Psoas muscle (tissue), 8 donors: Measurements from ENCODE around the gene HYAL4. TPM values are rescaled to one million over a fixed set of nuclear protein-coding genes. Genes with fewer than 3 reads are reported as not detected.
"Not testable (repeated sequence)": the region's sequence is repeated elsewhere in the genome, so short reads cannot be mapped to it uniquely, and the experiment has no call there.

Source experiments
- ATAC-seq, 4 donors: fragments of 200-7000 bp; cut with Tn5 transposase; one replicate each; pipeline ENCODE4 v1.9.1; 2020; ENCODE audit warnings: moderate library complexity in 3 of 4, mild to moderate bottlenecking in 2 of 4
- DNase-seq, 2 donors: peaks; one replicate each; pipeline ENCODE4 v3.0.0-alpha.2; 2020
- H3K27ac ChIP-seq: fragments of 200-600 bp; one replicate; pipeline ENCODE4 v1.8.0; 2022
- H3K27me3 ChIP-seq, 3 donors: fragments of 200-600 bp in 1 of 3; one replicate each; pipeline versions ENCODE4 v1.6.1 to v1.8.0; 2013 to 2022; ENCODE audit warnings: low read length in 2 of 3, mild to moderate bottlenecking in 2 of 3, moderate library complexity in 1 of 3; ENCODE audit not compliant: insufficient read depth in 3 of 3
- H3K36me3 ChIP-seq, 2 donors: fragments of 200-600 bp in 1 of 2; one replicate each; pipeline versions ENCODE4 v1.6.1 to v1.8.0; 2013 to 2022; ENCODE audit warnings: low read depth in 1 of 2, mild to moderate bottlenecking in 1 of 2, moderate library complexity in 1 of 2; ENCODE audit not compliant: insufficient read depth in 1 of 2
- H3K4me1 ChIP-seq: fragments of 200-600 bp; one replicate; pipeline ENCODE4 v1.8.0; 2022
- H3K4me3 ChIP-seq: fragments of 200-600 bp; one replicate; pipeline ENCODE4 v1.8.0; 2022; ENCODE audit warnings: mild to moderate bottlenecking
- H3K9me3 ChIP-seq: fragments of 200-600 bp; one replicate; pipeline ENCODE4 v1.8.0; 2022
- WGBS, 3 donors: extraction: QIAGEN DNeasy Blood & Tissue Kit; methylation state at CpG; one replicate each; pipeline versions ENCODE4 v1.1.6 to v1.1.7; 2013; 5-methylcytosine and 5-hydroxymethylcytosine counted together
- intact Hi-C, 2 donors: fragments of 100-400 bp; cut with DNase I; formaldehyde crosslinking; loops; one replicate each; pipeline versions ENCODE4 v1.11.0 to v1.14.2; 2022
- polyA plus RNA-seq, 3 donors: library from polyadenylated mRNA; stranded (reverse); fragments of 200-250 nt; gene quantifications; one replicate each; pipeline ENCODE4 v1.2.3, GENCODE V29; 2013
- total RNA-seq, 4 donors: library from RNA; stranded (reverse); fragmentation: NEBNext Ultra II Directional in 2 of 4; extraction: Animal tissue kit (Norgen Biotek cat#: 25700) in 2 of 4; gene quantifications; one replicate each; pipeline versions ENCODE4 v1.2.1 to v1.2.4, GENCODE V29; 2021 to 2023
- TF ChIP-seq, protein P1 (sequence below): fragments of 200-600 bp; IDR thresholded peaks from one replicate; pipeline ENCODE4 v1.8.0; 2022; ENCODE audit warnings: antibody characterized with exemption
- donor health status: healthy with polysubstance abuse.
- donor health status: DM: no; HTN: no; CAD: no; lungs with moderate emphysema.
- donor health status: Bipolar disorder and iron deficiency.
- donor health status: healthy.
- donor health status: DM: yes; HTN: yes; CAD: no.
- donor health status: DM: no; HTN: no; CAD: no.
- donor health status: DM: no; HTN: no; CAD: no.
- donor health status: DM: yes; HTN: yes; CAD: no.

The HYAL4 gene
- total and polyA plus RNA-seq, 7 donors, result 0.13 to 3.2 (median 1.9) TPM; not detected in 1

- intact Hi-C loops, result no loop called here
- ATAC-seq, result no peak
- Histone ChIP-seq H3K27ac (no peak overlapping the region), H3K4me3 (no peak overlapping the region), H3K27me3 (no peaks in the 10 kb centered on the region), H3K36me3 (no peaks in the 10 kb centered on the region), H3K4me1 (no peaks in the 10 kb centered on the region), H3K9me3 (no peaks in the 10 kb centered on the region)
- no peak for DNase-seq
- TF ChIP-seq, protein P1, sequence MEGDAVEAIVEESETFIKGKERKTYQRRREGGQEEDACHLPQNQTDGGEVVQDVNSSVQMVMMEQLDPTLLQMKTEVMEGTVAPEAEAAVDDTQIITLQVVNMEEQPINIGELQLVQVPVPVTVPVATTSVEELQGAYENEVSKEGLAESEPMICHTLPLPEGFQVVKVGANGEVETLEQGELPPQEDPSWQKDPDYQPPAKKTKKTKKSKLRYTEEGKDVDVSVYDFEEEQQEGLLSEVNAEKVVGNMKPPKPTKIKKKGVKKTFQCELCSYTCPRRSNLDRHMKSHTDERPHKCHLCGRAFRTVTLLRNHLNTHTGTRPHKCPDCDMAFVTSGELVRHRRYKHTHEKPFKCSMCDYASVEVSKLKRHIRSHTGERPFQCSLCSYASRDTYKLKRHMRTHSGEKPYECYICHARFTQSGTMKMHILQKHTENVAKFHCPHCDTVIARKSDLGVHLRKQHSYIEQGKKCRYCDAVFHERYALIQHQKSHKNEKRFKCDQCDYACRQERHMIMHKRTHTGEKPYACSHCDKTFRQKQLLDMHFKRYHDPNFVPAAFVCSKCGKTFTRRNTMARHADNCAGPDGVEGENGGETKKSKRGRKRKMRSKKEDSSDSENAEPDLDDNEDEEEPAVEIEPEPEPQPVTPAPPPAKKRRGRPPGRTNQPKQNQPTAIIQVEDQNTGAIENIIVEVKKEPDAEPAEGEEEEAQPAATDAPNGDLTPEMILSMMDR, result no peak
- 83 to 91% (median 88%) methylated on average over 3 of the region's 3 CpGs for WGBS, 3 donors
Observed at GRCh38 chr7:123816916-123817315, 28.1 kb upstream of the HYAL4 start.

DNA sequence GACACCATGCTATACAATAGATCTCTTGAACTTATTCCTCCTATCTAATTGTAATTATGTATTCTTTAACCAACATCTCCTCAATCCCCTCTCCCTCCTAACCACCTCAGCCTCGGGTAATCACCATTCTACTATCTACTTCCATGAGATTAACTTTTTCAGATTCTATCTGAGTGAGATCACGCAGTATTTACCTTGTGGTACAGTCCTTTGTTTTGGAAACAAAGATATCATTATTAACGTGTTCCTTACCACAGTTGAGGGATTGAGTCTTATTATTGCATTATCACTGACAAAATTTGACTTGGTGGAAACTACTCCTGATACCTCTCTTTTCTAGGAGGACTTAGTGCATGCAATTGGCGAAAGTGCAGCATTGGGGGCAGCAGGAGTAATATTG lies 26.0 kb upstream of the HYAL4 start:
- ATAC-seq, result no peak
- Histone ChIP-seq H3K9me3 (no peaks in the 10 kb centered on the region), H3K36me3 (no peaks in the 10 kb centered on the region), H3K27ac (no peak overlapping the region), H3K4me3 (no peak overlapping the region), H3K27me3 (no peaks in the 10 kb centered on the region), H3K4me1 (no peaks in the 10 kb centered on the region)
- 64 to 76% (median 68%) methylated on average over 4 of the region's 4 CpGs for WGBS, 3 donors
- intact Hi-C loops, result no loop called here
- DNase-seq, result no peak
- TF ChIP-seq, protein P1, result no peak

GRCh38 chr7:123819795-123820194 lies 25.2 kb upstream of the HYAL4 start:
- 86 to 91% (median 87%) methylated on average over 4 of the region's 4 CpGs for WGBS, 3 donors
- ATAC-seq, H3K4me3 ChIP-seq, H3K9me3 ChIP-seq, H3K27me3 ChIP-seq, intact Hi-C loops, H3K4me1 ChIP-seq, H3K36me3 ChIP-seq, H3K27ac ChIP-seq, DNase-seq: not testable (repeated sequence)

DNA sequence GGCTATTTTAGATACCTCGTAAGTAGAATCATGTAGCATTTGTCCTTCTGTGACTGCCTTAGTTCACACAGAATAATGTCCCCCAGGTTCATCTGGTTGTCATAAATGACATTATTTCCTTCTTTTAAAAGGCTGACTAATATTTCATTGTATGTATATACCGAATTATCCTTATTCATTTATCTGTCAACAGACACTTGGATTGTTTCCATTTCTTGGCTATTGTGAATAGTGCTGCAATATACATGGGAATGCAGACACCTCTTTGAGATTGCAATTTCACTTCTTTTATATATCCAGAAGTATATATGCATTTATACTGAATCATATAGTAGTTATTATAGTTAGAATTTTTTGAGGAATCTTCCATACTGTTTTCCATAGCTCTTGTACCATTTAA lies 24.1 kb upstream of the HYAL4 start:
- H3K4me1 ChIP-seq, result no peaks in the 10 kb centered on the region
- 86 to 90% (median 89%) methylated on average over 2 of the region's 2 CpGs for WGBS, 3 donors
- DNase-seq, result no peak
- no peaks in the 10 kb centered on the region for H3K27me3 ChIP-seq
- H3K4me3 ChIP-seq, result no peak overlapping the region
- TF ChIP-seq, protein P1, result no peak
- H3K9me3 ChIP-seq, result no peaks in the 10 kb centered on the region
- ATAC-seq, result no peak
- no peak overlapping the region for H3K27ac ChIP-seq
- intact Hi-C loops, result no loop called here
- H3K36me3 ChIP-seq, result no peaks in the 10 kb centered on the region

GRCh38 chr7:123821320-123821719 lies 23.6 kb upstream of the HYAL4 start:
- ATAC-seq, result no peak
- Histone ChIP-seq H3K36me3 (no peaks in the 10 kb centered on the region), H3K4me1 (no peaks in the 10 kb centered on the region), H3K27me3 (no peaks in the 10 kb centered on the region), H3K4me3 (no peak overlapping the region), H3K9me3 (no peaks in the 10 kb centered on the region), H3K27ac (no peak overlapping the region)
- 83 to 97% (median 94%) methylated on average over 1 of the region's 1 CpG for WGBS, 3 donors
- no peak for DNase-seq
- intact Hi-C loops, result no loop called here
- TF ChIP-seq, protein P1, result no peak
